SH-SY5Y (cell line): Measurements from ENCODE around the gene RNFT2.

Experiments used
- GATA2 ChIP-seq: IDR thresholded peaks from 2 replicates; pipeline ENCODE4 v1.6.1; 2011; ENCODE audit warnings: mild to moderate bottlenecking, low read depth, low read length
- GATA3 ChIP-seq: IDR thresholded peaks from 2 replicates; pipeline ENCODE4 v1.6.1; 2011; ENCODE audit warnings: low read depth, mild to moderate bottlenecking, low read length, moderate library complexity

GRCh38 chr12:116859079-116859478 lies 121.0 kb downstream of the RNFT2 start:
- no peak for TF ChIP-seq GATA2
- TF ChIP-seq GATA3: no peak
